ENCODE data around the gene CCL21. TPM values are rescaled to one million over a fixed set of nuclear protein-coding genes. Genes with fewer than 3 reads are reported as not detected.

CCL21 gene
- polyA plus RNA-seq, 1 donor from 2014 or later, result not detected

DNA sequence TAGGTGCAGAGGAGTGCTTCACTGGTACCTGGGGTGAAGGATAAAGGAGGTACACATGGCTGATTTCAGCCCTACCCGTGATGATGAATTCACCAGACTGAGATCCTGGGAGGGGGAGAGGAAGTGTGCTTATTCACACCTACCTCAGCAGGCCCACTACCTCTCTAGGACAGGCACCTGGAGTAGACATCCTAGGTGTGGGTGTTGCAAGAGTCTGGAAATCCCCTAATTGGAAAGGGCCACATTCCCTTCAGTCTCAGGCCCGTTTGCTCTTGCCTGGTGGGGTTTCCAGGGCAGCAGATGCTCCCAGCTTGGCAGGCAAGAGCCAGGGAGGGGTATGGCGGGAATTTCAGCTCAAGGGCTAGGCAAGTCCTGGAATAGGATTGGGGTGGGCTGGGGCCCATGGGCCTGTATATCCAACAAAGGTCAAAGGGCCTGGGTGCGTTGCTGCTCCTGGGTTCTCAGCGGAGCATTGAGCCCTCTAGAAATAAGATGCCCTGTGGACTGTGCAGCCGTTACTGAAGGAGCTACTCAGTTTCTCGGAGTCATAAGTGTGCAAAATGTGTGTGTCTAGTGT is 5.8 kb upstream of the CCL21 start:
- TF ChIP-seq, protein P1, sequence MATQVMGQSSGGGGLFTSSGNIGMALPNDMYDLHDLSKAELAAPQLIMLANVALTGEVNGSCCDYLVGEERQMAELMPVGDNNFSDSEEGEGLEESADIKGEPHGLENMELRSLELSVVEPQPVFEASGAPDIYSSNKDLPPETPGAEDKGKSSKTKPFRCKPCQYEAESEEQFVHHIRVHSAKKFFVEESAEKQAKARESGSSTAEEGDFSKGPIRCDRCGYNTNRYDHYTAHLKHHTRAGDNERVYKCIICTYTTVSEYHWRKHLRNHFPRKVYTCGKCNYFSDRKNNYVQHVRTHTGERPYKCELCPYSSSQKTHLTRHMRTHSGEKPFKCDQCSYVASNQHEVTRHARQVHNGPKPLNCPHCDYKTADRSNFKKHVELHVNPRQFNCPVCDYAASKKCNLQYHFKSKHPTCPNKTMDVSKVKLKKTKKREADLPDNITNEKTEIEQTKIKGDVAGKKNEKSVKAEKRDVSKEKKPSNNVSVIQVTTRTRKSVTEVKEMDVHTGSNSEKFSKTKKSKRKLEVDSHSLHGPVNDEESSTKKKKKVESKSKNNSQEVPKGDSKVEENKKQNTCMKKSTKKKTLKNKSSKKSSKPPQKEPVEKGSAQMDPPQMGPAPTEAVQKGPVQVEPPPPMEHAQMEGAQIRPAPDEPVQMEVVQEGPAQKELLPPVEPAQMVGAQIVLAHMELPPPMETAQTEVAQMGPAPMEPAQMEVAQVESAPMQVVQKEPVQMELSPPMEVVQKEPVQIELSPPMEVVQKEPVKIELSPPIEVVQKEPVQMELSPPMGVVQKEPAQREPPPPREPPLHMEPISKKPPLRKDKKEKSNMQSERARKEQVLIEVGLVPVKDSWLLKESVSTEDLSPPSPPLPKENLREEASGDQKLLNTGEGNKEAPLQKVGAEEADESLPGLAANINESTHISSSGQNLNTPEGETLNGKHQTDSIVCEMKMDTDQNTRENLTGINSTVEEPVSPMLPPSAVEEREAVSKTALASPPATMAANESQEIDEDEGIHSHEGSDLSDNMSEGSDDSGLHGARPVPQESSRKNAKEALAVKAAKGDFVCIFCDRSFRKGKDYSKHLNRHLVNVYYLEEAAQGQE (IDR thresholded peaks at IDR 0.05; ENCODE audit: borderline replicate concordance), result no peak
- TF ChIP-seq POLR2AphosphoS5 (IDR thresholded peaks at IDR 0.05) (no peak), TAF1 (IDR thresholded peaks at IDR 0.05; ENCODE audit: low read depth) (no peak), EP300 (conservative IDR thresholded peaks at IDR 0.05; ENCODE audit: poor library complexity, severe bottlenecking) (no peak), RAD21 (conservative IDR thresholded peaks at IDR 0.05) (no peak), SMC3 (conservative IDR thresholded peaks at IDR 0.05; ENCODE audit: poor library complexity) (no peak), MXI1 (conservative IDR thresholded peaks at IDR 0.05; ENCODE audit: poor library complexity, severe bottlenecking) (no peak), CTCF (IDR thresholded peaks at IDR 0.05; ENCODE audit: poor library complexity, severe bottlenecking) (no peak), EZH2 (IDR thresholded peaks at IDR 0.05; ENCODE audit: borderline replicate concordance, insufficient read depth, low read length, poor library complexity, severe bottlenecking) (no peak)
- no peak overlapping the region for H3K4me3 ChIP-seq (ENCODE audit: low read length)
- H3F3A ChIP-seq (ENCODE audit: insufficient read depth, low read length, poor library complexity, severe bottlenecking), result no peaks in the 10 kb centered on the region
- H3K27me3 ChIP-seq (ENCODE audit: insufficient read depth, low read depth, low read length), result no peaks in the 10 kb centered on the region
- H3K27ac ChIP-seq (ENCODE audit: low read length), result no peak overlapping the region
- no peak overlapping the region for H3K9ac ChIP-seq (ENCODE audit: low read length)
- no peak overlapping the region for H3K4me2 ChIP-seq (ENCODE audit: low read length)
- H4K20me1 ChIP-seq (ENCODE audit: insufficient read depth), result no peaks in the 10 kb centered on the region
- H3K9me2 ChIP-seq (ENCODE audit: insufficient read depth, low read length), result no peaks in the 10 kb centered on the region
- no peaks in the 10 kb centered on the region for H3K9me3 ChIP-seq (ENCODE audit: low read length)
- no peak overlapping the region for H2AFZ ChIP-seq (ENCODE audit: low read depth, low read length)
- H3K79me2 ChIP-seq (replicated peaks; ENCODE audit: insufficient read depth, low read length), result no peaks in the 10 kb centered on the region
- no peaks in the 10 kb centered on the region for H3K36me3 ChIP-seq (ENCODE audit: insufficient read depth, low read length)

- Histone ChIP-seq H3K4me3 (ENCODE audit: low read length) (no peak overlapping the region), H3K27me3 (ENCODE audit: insufficient read depth, low read depth, low read length) (no peaks in the 10 kb centered on the region), H3F3A (ENCODE audit: insufficient read depth, low read length, poor library complexity, severe bottlenecking) (no peaks in the 10 kb centered on the region), H3K9me2 (ENCODE audit: insufficient read depth, low read length) (no peaks in the 10 kb centered on the region), H3K9me3 (ENCODE audit: low read length) (no peaks in the 10 kb centered on the region), H4K20me1 (ENCODE audit: insufficient read depth) (no peaks in the 10 kb centered on the region), H3K27ac (ENCODE audit: low read length) (no peak overlapping the region), H3K36me3 (ENCODE audit: insufficient read depth, low read length) (no peaks in the 10 kb centered on the region), H3K9ac (ENCODE audit: low read length) (no peak overlapping the region), H3K79me2 (replicated peaks; ENCODE audit: insufficient read depth, low read length) (no peaks in the 10 kb centered on the region), H3K4me2 (ENCODE audit: low read length) (no peak overlapping the region), H2AFZ (ENCODE audit: low read depth, low read length) (no peak overlapping the region)
- TF ChIP-seq EZH2 (IDR thresholded peaks at IDR 0.05; ENCODE audit: borderline replicate concordance, insufficient read depth, low read length, poor library complexity, severe bottlenecking) (no peak), POLR2AphosphoS5 (IDR thresholded peaks at IDR 0.05) (no peak), RAD21 (conservative IDR thresholded peaks at IDR 0.05) (no peak), EP300 (conservative IDR thresholded peaks at IDR 0.05; ENCODE audit: poor library complexity, severe bottlenecking) (no peak), MXI1 (conservative IDR thresholded peaks at IDR 0.05; ENCODE audit: poor library complexity, severe bottlenecking) (no peak)
- TF ChIP-seq, protein P1 (IDR thresholded peaks at IDR 0.05; ENCODE audit: borderline replicate concordance), result no peak
These were observed 4.1 kb upstream of the CCL21 start for GRCh38 chr9:34714007-34714406.

Data from neural cell (in vitro differentiated cells).